Activated CD8-positive, alpha-beta memory T cell treated with anti-CD3 and anti-CD28 coated beads for 1 hour (primary cell): ENCODE data around the gene CAMK2G.

Source experiments
- DNase-seq, 2 donors: peaks; one replicate each; pipeline ENCODE4 v3.0.0-alpha.2; 2020; ENCODE audit warnings: low read depth in 1 of 2; ENCODE audit errors: extremely low read depth in 1 of 2

Gene CAMK2G

GRCh38 chr10:73884017-73884416 lies 9.7 kb upstream of the CAMK2G start:
- no peak for DNase-seq

GRCh38 chr10:73881221-73881919 lies 7.0 kb upstream of the CAMK2G start:
- no peak for DNase-seq

- DNase-seq: peak; percentile 88 to 90
Measured at GRCh38 chr10:73879296-73880173, 5.2 kb upstream of the CAMK2G start.

- no peak for DNase-seq
Measured at GRCh38 chr10:73878365-73878764, 4.0 kb upstream of the CAMK2G start.

GRCh38 chr10:73877533-73878160 lies 3.3 kb upstream of the CAMK2G start:
- DNase-seq: no peak

- no peak for DNase-seq
Measured at GRCh38 chr10:73876971-73877370, 2.6 kb upstream of the CAMK2G start.

GRCh38 chr10:73876566-73876965 lies 2.2 kb upstream of the CAMK2G start:
- DNase-seq: no peak

- no peak for DNase-seq
Measured at GRCh38 chr10:73876157-73876556, 1.8 kb upstream of the CAMK2G start.

- DNase-seq: no peak
Measured at GRCh38 chr10:73875139-73875475, 752 bp upstream of the CAMK2G start.

- no peak for DNase-seq
Measured at GRCh38 chr10:73873838-73874215, 528 bp downstream of the CAMK2G start.

- DNase-seq: no peak
Measured at GRCh38 chr10:73873142-73873837, 1.1 kb downstream of the CAMK2G start.

GRCh38 chr10:73872190-73872710 lies 2.1 kb downstream of the CAMK2G start:
- no peak for DNase-seq

GRCh38 chr10:73871295-73872189 lies 2.8 kb downstream of the CAMK2G start:
- DNase-seq: no peak

- DNase-seq: no peak
Measured at GRCh38 chr10:73868655-73869195, 5.6 kb downstream of the CAMK2G start.

GRCh38 chr10:73867871-73868631 lies 6.3 kb downstream of the CAMK2G start:
- DNase-seq: no peak

- DNase-seq: no peak
Measured at GRCh38 chr10:73867126-73867807, 7.1 kb downstream of the CAMK2G start.

GRCh38 chr10:73866621-73867020 lies 7.7 kb downstream of the CAMK2G start:
- DNase-seq: no peak
